ENCODE data around the gene NME3. TPM values are rescaled to one million over a fixed set of nuclear protein-coding genes. Genes with fewer than 3 reads are reported as not detected.

The NME3 gene
- 24.5 and 42.1 TPM in 2 replicates for total RNA-seq

GRCh38 chr16:1771188-1771863 lies at the start of gene NME3:
Gene NME3 (minus strand): TSS chr16:1771543. CDS start chr16:1771534, 9 bp downstream.

GRCh38 chr16:1793578-1794220 lies 22.4 kb upstream of the NME3 start, which contains the start of gene IGFALS:
Gene IGFALS (minus strand): TSS chr16:1793705. CDS start chr16:1793652, 53 bp downstream.

GRCh38 chr16:1782408-1783264 lies 11.3 kb upstream of the NME3 start, which contains the start of the genes NUBP2 and SPSB3:
Gene NUBP2 (plus strand): TSS chr16:1782960. CDS start chr16:1783021, 61 bp downstream.
Gene SPSB3 (minus strand): TSS chr16:1782571. CDS start chr16:1781483, 1,088 bp downstream.

GRCh38 chr16:1772908-1773702 lies 1.8 kb upstream of the NME3 start, which contains the start of gene MRPS34:
Gene MRPS34 (minus strand): TSS chr16:1773134. CDS start chr16:1773119, 15 bp downstream.

GRCh38 chr16:1772362-1772907 lies 1.1 kb upstream of the NME3 start, which contains the start of gene EME2:
Gene EME2 (plus strand): TSS chr16:1772810. CDS start chr16:1773228, 418 bp downstream.

Small RNA genes lying within 50 kb of the gene (small RNA-seq; reads per million reads assigned to genes)
- 0.55 reads per million, percentile 22 among the genes with 10 or more reads in this experiment for gene MIR3177 (ENCODE audit: low replicate concordance)

Other genes starting within 250 kb of the NME3 start
- 9.6 and 39.7 TPM in 2 replicates for gene TMEM204, start 237.9 kb downstream of the NME3 start, total RNA-seq
- gene IFT140, start 159.5 kb downstream of the NME3 start, total RNA-seq: 22.8 and 25.2 TPM in 2 replicates
- 9.8 and 16.0 TPM in 2 replicates for gene CRAMP1, start 159.2 kb downstream of the NME3 start, total RNA-seq
- gene JPT2, start 93.3 kb downstream of the NME3 start, total RNA-seq: 25.6 and 84.6 TPM in 2 replicates
- 38.7 and 65.4 TPM in 2 replicates for gene MAPK8IP3, start 65.3 kb downstream of the NME3 start, total RNA-seq
- gene EME2, start 1.3 kb upstream of the NME3 start, total RNA-seq: 10.3 and 14.5 TPM in 2 replicates
- 57.6 and 82.5 TPM in 2 replicates for gene MRPS34, start 1.6 kb upstream of the NME3 start, total RNA-seq
- gene SPSB3, start 11.0 kb upstream of the NME3 start, total RNA-seq: 32.2 and 38.1 TPM in 2 replicates
- 78.1 and 96.1 TPM in 2 replicates for gene NUBP2, start 11.4 kb upstream of the NME3 start, total RNA-seq
- gene IGFALS, start 22.2 kb upstream of the NME3 start, total RNA-seq: under 0.01 TPM in 2 replicates
- 28.1 and 56.2 TPM in 2 replicates for gene HAGH, start 55.3 kb upstream of the NME3 start, total RNA-seq
- 66.3 and 77.3 TPM in 2 replicates for gene FAHD1, start 55.7 kb upstream of the NME3 start, total RNA-seq
- gene MEIOB, start 100.6 kb upstream of the NME3 start, total RNA-seq: not detected in 2 replicates
- not detected in 2 replicates for gene HS3ST6, start 146.9 kb upstream of the NME3 start, total RNA-seq
- gene MSRB1, start 171.7 kb upstream of the NME3 start, total RNA-seq: 13.3 and 15.3 TPM in 2 replicates
- gene RPL3L, start 183.1 kb upstream of the NME3 start, total RNA-seq: not detected in 2 replicates
- 103 and 191 TPM in 2 replicates for gene NDUFB10, start 188.0 kb upstream of the NME3 start, total RNA-seq
- 1,155 and 3,788 TPM in 2 replicates for gene RPS2, start 193.3 kb upstream of the NME3 start, total RNA-seq
- 0.43 TPM in 1 of 2 replicates, not detected in the other for gene RNF151, start 195.3 kb upstream of the NME3 start, total RNA-seq
- 49.8 and 57.6 TPM in 2 replicates for gene TBL3, start 200.5 kb upstream of the NME3 start, total RNA-seq
- 0.44 TPM in 1 of 2 replicates, not detected in the other for gene NOXO1, start 209.9 kb upstream of the NME3 start, total RNA-seq
- gene GFER, start 212.7 kb upstream of the NME3 start, total RNA-seq: 14.6 and 15.3 TPM in 2 replicates
- 0.86 and 5.7 TPM in 2 replicates for gene SYNGR3, start 218.4 kb upstream of the NME3 start, total RNA-seq
- 39.2 and 54.9 TPM in 2 replicates for gene ZNF598, start 238.3 kb upstream of the NME3 start, total RNA-seq
- gene NPW, start 248.2 kb upstream of the NME3 start, total RNA-seq: 0.22 and 1.0 TPM in 2 replicates

Measured in placental pericyte (primary cell).